A549 (cell line): ENCODE results near the gene HOXA5.

ENCODE experiments used
- BHLHE40 ChIP-seq: IDR thresholded peaks from 2 replicates; pipeline ENCODE4 v1.6.1; 2012; ENCODE audit warnings: low read depth, low read length, inconsistent platforms
- CHD2 ChIP-seq: fragments of 150-350 bp; IDR thresholded peaks from 2 replicates; pipeline ENCODE4 v1.6.1; 2014; ENCODE audit warnings: low read length; ENCODE audit not compliant: partially characterized antibody
- EP300 ChIP-seq, 2 experiments: fragments of >200 bp; sonication (Bioruptor Twin); formaldehyde crosslinking; IDR thresholded peaks; 2 replicates in 1 of 2; 3 replicates in 1 of 2; pipeline ENCODE4 v1.6.1; 2016 to 2017
- MAFK ChIP-seq: fragments of 450-650 bp; IDR thresholded peaks from 2 replicates; pipeline ENCODE4 v1.6.1; 2014; ENCODE audit not compliant: partially characterized antibody
- PHF8 ChIP-seq: fragments of 200-600 bp; sonication (generic); IDR thresholded peaks from 2 replicates; pipeline ENCODE4 v1.6.1; 2016; ENCODE audit warnings: low read depth, mild to moderate bottlenecking, antibody characterized with exemption, moderate library complexity, borderline replicate concordance
- POLR2A ChIP-seq: IDR thresholded peaks from 2 replicates; pipeline ENCODE4 v1.6.1; 2012; ENCODE audit warnings: mild to moderate bottlenecking, low read length
- POLR2AphosphoS2 ChIP-seq: conservative IDR thresholded peaks from 2 replicates; pipeline ENCODE4 v1.6.1; 2012; ENCODE audit warnings: low read length, improper control_type of control experiment, inconsistent platforms
- RAD21 ChIP-seq, 2 experiments: fragments of >200 bp in 1 of 2; sonication (Bioruptor Twin) in 1 of 2; formaldehyde crosslinking in 1 of 2; IDR thresholded peaks in 1 of 2; conservative IDR thresholded peaks in 1 of 2; 2 replicates in 1 of 2; 3 replicates in 1 of 2; pipeline ENCODE4 v1.6.1; 2012 to 2018; ENCODE audit warnings: inconsistent platforms in 1 of 2
- ZNF302 ChIP-seq: fragments of 250-450 bp; sonication (Bioruptor Pico); IDR thresholded peaks from 2 replicates; pipeline ENCODE4 v1.9.0; 2021; ENCODE audit warnings: inconsistent platforms, mild to moderate bottlenecking, moderate library complexity
- TF ChIP-seq, protein P1 (sequence below): fragments of >200 bp; sonication (Bioruptor Twin); formaldehyde crosslinking; IDR thresholded peaks from 3 replicates; pipeline ENCODE4 v1.5.1; 2016
- TF ChIP-seq, protein P2 (sequence below): fragments of 200-600 bp; sonication (generic); IDR thresholded peaks from 2 replicates; pipeline ENCODE4 v1.6.1; 2016; ENCODE audit warnings: antibody characterized with exemption, mild to moderate bottlenecking, moderate library complexity
- TF ChIP-seq, protein P3 (sequence below): IDR thresholded peaks from 2 replicates; pipeline ENCODE4 v1.6.1; 2012; ENCODE audit warnings: low read depth, borderline replicate concordance

DNA sequence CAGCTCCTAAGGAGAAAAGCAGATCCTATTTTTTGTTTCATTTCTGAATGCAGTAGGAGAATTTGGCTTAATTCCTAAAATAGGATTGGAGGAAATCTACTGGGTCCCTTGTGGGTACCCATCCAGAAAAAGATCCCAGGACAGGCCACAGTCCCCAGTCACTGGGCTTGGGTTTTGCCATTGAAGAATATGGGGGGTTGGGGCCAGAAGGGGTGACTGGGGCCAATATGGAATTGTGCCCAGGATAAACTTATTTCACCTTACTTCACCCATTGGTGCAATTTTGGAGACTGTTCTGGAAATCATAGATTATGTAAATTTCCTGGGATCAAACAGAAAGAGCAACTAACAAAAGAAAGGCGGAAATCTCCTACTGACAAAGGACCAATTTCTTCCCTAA, 5.0 kb downstream of the HOXA5 start:
- TF ChIP-seq, protein P1, sequence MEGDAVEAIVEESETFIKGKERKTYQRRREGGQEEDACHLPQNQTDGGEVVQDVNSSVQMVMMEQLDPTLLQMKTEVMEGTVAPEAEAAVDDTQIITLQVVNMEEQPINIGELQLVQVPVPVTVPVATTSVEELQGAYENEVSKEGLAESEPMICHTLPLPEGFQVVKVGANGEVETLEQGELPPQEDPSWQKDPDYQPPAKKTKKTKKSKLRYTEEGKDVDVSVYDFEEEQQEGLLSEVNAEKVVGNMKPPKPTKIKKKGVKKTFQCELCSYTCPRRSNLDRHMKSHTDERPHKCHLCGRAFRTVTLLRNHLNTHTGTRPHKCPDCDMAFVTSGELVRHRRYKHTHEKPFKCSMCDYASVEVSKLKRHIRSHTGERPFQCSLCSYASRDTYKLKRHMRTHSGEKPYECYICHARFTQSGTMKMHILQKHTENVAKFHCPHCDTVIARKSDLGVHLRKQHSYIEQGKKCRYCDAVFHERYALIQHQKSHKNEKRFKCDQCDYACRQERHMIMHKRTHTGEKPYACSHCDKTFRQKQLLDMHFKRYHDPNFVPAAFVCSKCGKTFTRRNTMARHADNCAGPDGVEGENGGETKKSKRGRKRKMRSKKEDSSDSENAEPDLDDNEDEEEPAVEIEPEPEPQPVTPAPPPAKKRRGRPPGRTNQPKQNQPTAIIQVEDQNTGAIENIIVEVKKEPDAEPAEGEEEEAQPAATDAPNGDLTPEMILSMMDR: no peak
- no peak for TF ChIP-seq EP300 (IDR thresholded peaks at IDR 0.05)
- no peak for TF ChIP-seq RAD21 (conservative IDR thresholded peaks at IDR 0.05 in 1 of 2, IDR thresholded peaks at IDR 0.05 in 1 of 2)
- no peak for TF ChIP-seq CHD2
- TF ChIP-seq, protein P2, sequence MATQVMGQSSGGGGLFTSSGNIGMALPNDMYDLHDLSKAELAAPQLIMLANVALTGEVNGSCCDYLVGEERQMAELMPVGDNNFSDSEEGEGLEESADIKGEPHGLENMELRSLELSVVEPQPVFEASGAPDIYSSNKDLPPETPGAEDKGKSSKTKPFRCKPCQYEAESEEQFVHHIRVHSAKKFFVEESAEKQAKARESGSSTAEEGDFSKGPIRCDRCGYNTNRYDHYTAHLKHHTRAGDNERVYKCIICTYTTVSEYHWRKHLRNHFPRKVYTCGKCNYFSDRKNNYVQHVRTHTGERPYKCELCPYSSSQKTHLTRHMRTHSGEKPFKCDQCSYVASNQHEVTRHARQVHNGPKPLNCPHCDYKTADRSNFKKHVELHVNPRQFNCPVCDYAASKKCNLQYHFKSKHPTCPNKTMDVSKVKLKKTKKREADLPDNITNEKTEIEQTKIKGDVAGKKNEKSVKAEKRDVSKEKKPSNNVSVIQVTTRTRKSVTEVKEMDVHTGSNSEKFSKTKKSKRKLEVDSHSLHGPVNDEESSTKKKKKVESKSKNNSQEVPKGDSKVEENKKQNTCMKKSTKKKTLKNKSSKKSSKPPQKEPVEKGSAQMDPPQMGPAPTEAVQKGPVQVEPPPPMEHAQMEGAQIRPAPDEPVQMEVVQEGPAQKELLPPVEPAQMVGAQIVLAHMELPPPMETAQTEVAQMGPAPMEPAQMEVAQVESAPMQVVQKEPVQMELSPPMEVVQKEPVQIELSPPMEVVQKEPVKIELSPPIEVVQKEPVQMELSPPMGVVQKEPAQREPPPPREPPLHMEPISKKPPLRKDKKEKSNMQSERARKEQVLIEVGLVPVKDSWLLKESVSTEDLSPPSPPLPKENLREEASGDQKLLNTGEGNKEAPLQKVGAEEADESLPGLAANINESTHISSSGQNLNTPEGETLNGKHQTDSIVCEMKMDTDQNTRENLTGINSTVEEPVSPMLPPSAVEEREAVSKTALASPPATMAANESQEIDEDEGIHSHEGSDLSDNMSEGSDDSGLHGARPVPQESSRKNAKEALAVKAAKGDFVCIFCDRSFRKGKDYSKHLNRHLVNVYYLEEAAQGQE: no peak
- TF ChIP-seq PHF8: no peak
- TF ChIP-seq ZNF302 (CRISPR knock-in tag): no peak
- no peak for TF ChIP-seq MAFK
- TF ChIP-seq POLR2A: no peak
- no peak for TF ChIP-seq POLR2AphosphoS2
- TF ChIP-seq BHLHE40: no peak
- TF ChIP-seq, protein P3, sequence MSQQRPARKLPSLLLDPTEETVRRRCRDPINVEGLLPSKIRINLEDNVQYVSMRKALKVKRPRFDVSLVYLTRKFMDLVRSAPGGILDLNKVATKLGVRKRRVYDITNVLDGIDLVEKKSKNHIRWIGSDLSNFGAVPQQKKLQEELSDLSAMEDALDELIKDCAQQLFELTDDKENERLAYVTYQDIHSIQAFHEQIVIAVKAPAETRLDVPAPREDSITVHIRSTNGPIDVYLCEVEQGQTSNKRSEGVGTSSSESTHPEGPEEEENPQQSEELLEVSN: no peak
